ENCODE results near the gene PAPSS2.
A peak's percentile ranks its signal among the peaks of the same experiment; 100 is the strongest.
"Not testable (repeated sequence)": the region's sequence is repeated elsewhere in the genome, so short reads cannot be mapped to it uniquely, and the experiment has no call there.

PAPSS2 gene

DNA sequence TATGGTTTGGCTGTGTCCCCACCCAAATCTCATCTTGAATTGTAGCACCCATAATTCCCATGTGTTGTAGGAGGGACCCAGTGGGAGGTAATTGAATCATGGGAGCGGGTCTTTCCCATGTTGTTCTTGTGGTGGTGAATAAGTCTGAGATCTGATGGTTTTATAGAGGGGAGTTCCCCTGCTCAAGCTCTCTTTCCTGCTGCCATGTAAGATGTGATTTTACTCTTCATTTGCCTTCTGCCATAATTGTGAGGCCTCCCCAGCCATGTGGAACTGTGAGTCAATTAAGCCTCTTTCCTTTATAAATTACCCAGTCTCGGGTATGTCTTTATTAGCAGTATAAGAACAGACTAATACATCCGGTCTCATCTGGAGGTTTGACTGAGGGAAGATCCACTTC lies 15.2 kb upstream of the PAPSS2 start:
- H3K9me3 ChIP-seq (ENCODE audit: control insufficient read depth, low read depth, low read length); H3K27ac ChIP-seq (ENCODE audit: low read length); H3K36me3 ChIP-seq (ENCODE audit: control insufficient read depth, low read depth, low read length); H3K9ac ChIP-seq (ENCODE audit: low read length); H3K4me1 ChIP-seq (ENCODE audit: control insufficient read depth, low read depth, low read length); H3K27me3 ChIP-seq (ENCODE audit: control insufficient read depth, insufficient read depth, low read length); H3K4me3 ChIP-seq (ENCODE audit: low read length): not testable (repeated sequence)

DNA sequence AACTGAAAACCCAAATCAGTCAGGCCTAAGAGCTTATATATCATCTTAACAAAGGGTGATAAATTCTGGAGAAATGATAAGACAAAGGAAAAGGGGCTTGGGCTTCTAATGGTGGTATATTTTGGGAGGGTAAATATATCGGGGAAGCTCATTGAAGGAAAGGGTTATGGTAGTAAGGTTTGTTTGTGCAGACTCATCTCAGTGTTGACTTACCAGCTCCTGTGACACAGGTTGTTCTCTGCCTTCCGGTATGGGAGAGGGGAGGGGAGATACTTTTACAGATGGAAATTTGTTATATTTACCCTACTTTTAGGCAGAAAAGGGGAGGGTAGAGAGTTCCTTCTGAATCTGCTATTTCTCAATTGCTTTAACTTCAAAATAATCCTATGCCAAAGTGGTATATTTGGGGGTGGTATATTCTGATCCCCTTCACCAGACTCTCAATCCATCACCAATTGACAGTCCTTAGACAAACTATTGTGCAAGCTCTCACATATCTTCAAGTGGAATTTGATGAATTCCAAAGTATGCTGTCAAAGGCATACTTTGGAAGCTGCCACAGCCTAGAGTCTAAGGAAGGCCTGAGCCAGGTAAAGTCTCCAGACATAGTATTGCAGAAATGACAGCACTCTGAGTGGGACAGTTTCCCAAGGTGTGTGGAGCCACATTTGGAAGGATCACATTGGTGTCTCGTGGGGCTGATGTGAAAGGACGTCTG lies 13.3 kb upstream of the PAPSS2 start:
- no peaks in the 10 kb centered on the region for H3K27me3 ChIP-seq (ENCODE audit: control insufficient read depth, insufficient read depth, low read length)
- no peaks in the 10 kb centered on the region for H3K36me3 ChIP-seq (ENCODE audit: control insufficient read depth, low read depth, low read length)
- H3K27ac ChIP-seq (ENCODE audit: low read length): no peak overlapping the region

DNA sequence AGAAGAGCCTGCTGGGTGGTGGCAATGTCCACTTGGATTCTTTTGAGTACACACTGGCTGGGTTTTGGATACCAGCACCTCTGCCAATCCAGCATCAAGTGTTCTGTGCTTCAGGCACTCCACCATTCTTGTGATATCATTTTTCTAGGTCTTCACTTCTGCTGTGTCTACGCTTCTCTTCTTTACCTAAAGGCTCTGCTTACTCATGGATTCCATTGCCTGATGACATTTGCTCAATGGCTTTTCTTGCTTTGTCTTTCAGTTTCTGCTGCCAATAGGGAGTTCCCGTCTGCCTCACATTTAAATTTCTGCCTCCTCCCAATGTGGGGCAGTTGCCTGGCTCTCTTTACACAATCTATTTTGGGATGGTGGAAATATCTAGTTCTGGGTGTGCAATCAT lies 12.7 kb upstream of the PAPSS2 start:
- Histone ChIP-seq H3K9ac (ENCODE audit: low read length) (no peak overlapping the region), H3K27ac (ENCODE audit: low read length) (no peak overlapping the region), H3K4me1 (ENCODE audit: control insufficient read depth, low read depth, low read length) (peaks cover 12% of the 10 kb centered on the region), H3K9me3 (ENCODE audit: control insufficient read depth, low read depth, low read length) (no peaks in the 10 kb centered on the region), H3K36me3 (ENCODE audit: control insufficient read depth, low read depth, low read length) (no peaks in the 10 kb centered on the region), H3K4me3 (ENCODE audit: low read length) (no peak overlapping the region), H3K27me3 (ENCODE audit: control insufficient read depth, insufficient read depth, low read length) (no peaks in the 10 kb centered on the region)

More for the DNA sequence above, 13.3 kb upstream of the PAPSS2 start:
- Histone ChIP-seq H3K9ac (ENCODE audit: low read length) (no peak overlapping the region), H3K4me1 (ENCODE audit: control insufficient read depth, low read depth, low read length) (peaks cover 6% of the 10 kb centered on the region), H3K9me3 (ENCODE audit: control insufficient read depth, low read depth, low read length) (no peaks in the 10 kb centered on the region), H3K4me3 (ENCODE audit: low read length) (no peak overlapping the region)

DNA sequence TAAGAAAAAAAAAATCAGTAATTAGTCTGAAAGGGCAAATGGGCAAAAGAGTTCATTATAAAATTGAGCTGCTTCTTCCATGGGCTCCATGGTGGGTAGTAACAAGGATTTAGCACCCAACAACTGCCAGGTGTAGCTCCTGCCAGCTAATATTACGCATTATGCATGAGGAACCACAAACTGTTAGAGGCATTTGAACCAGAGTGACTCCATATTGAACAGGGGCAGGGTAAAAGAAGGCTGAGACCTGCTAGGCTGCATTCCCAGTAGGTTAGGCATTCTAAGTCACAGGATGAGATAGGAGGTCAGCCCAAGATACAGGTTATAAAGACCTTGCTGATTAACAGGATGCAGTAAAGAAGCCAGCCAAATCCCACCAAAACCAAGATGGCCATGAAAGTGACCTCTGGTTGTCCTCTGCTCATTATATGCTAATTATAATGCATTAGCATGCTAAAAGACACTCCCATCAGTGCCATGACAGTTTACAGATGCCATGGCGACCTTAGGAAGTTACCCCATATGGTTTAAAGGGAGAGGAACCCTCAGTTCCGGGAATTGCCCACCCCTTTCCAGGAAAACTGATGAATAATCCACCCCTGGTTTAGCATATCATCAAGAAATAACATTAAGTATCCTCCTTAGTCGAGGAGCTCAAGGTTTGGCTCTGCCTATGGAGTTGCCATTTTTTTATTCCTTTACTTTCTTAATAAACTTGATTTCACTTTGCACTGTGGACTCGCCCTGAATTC lies 8.7 kb upstream of the PAPSS2 start:
- Histone ChIP-seq H3K27ac (ENCODE audit: low read length) (peak overlapping the region; percentile 82), H3K4me1 (ENCODE audit: control insufficient read depth, low read depth, low read length) (peaks cover 23% of the 10 kb centered on the region), H3K9ac (ENCODE audit: low read length) (no peak overlapping the region)

DNA sequence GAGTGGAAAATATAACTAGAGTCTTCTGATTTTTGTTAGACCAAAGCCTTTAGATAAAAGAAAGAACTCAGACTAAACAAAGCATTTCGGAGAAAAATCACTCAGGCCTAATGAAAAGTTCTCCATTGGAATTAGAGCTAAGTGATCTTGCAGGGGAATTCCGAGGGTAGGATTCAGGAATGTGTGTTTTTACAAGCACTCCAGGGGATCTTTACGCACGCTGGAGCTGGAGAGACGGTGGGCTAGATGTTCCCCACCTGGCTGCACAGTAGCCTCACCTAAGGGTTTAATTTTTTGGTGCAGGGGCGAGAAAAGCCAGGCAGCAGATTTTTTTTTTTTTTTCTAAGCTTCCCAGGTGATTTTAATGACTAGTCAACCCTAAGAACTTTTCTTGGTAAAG lies 7.9 kb upstream of the PAPSS2 start:
- Histone ChIP-seq H3K4me3 (ENCODE audit: low read length) (peak overlapping the region; percentile 14), H3K9me3 (ENCODE audit: control insufficient read depth, low read depth, low read length) (no peaks in the 10 kb centered on the region), H3K4me1 (ENCODE audit: control insufficient read depth, low read depth, low read length) (peaks cover 23% of the 10 kb centered on the region), H3K36me3 (ENCODE audit: control insufficient read depth, low read depth, low read length) (no peaks in the 10 kb centered on the region), H3K9ac (ENCODE audit: low read length) (peak overlapping the region; percentile 16), H3K27ac (ENCODE audit: low read length) (peak overlapping the region; percentile 82), H3K27me3 (ENCODE audit: control insufficient read depth, insufficient read depth, low read length) (no peaks in the 10 kb centered on the region)

More for the DNA sequence above, 8.7 kb upstream of the PAPSS2 start:
- Histone ChIP-seq H3K27me3 (ENCODE audit: control insufficient read depth, insufficient read depth, low read length) (no peaks in the 10 kb centered on the region), H3K9me3 (ENCODE audit: control insufficient read depth, low read depth, low read length) (no peaks in the 10 kb centered on the region), H3K36me3 (ENCODE audit: control insufficient read depth, low read depth, low read length) (no peaks in the 10 kb centered on the region), H3K4me3 (ENCODE audit: low read length) (peak overlapping the region; percentile 14)

DNA sequence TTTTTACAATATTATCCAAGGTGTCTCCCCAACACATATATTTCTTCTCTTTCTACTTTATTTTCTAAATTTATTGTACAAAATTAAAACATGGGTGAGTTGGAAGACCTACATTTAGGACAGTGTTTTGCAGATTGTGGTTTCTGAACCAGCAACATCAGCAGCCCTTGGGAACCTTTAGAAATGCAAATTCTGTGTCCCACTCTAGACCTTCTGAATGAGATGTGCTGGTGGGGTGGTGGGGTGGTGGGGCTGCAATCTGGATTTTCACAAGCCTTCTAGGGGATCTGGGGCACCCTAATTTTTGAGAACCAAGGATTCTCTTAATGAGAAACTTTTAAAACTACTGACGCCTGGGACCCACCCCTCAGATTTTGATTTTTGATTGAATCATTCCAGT lies 7.4 kb upstream of the PAPSS2 start:
- Histone ChIP-seq H3K9me3 (ENCODE audit: control insufficient read depth, low read depth, low read length) (no peaks in the 10 kb centered on the region), H3K27ac (ENCODE audit: low read length) (peak overlapping the region; percentile 82), H3K36me3 (ENCODE audit: control insufficient read depth, low read depth, low read length) (no peaks in the 10 kb centered on the region), H3K9ac (ENCODE audit: low read length) (peak overlapping the region; percentile 16), H3K4me1 (ENCODE audit: control insufficient read depth, low read depth, low read length) (peaks cover 23% of the 10 kb centered on the region), H3K4me3 (ENCODE audit: low read length) (peak overlapping the region; percentile 14), H3K27me3 (ENCODE audit: control insufficient read depth, insufficient read depth, low read length) (no peaks in the 10 kb centered on the region)

DNA sequence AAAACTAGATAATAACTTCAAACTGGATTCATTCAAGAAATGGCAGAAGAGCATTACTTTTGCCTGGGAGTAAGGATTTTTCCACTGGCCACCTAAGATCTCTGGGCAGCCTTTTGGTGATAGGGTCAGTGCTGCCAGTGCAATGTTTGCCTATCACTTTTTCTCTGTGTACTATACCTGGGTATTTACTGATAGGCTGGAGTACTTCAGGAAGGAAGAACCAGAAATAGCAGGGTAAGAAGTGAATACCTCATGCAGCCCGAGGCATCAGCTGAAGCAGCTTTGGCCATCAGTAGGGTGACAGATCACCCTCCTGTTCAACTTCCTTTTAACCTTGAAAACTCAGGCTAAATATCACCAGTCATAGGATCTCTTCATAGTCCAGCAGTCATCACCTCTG lies 5.5 kb upstream of the PAPSS2 start:
- Histone ChIP-seq H3K27me3 (ENCODE audit: control insufficient read depth, insufficient read depth, low read length) (no peaks in the 10 kb centered on the region), H3K4me3 (ENCODE audit: low read length) (no peak overlapping the region), H3K36me3 (ENCODE audit: control insufficient read depth, low read depth, low read length) (no peaks in the 10 kb centered on the region), H3K27ac (ENCODE audit: low read length) (no peak overlapping the region), H3K4me1 (ENCODE audit: control insufficient read depth, low read depth, low read length) (peaks cover 31% of the 10 kb centered on the region), H3K9me3 (ENCODE audit: control insufficient read depth, low read depth, low read length) (no peaks in the 10 kb centered on the region), H3K9ac (ENCODE audit: low read length) (no peak overlapping the region)

DNA sequence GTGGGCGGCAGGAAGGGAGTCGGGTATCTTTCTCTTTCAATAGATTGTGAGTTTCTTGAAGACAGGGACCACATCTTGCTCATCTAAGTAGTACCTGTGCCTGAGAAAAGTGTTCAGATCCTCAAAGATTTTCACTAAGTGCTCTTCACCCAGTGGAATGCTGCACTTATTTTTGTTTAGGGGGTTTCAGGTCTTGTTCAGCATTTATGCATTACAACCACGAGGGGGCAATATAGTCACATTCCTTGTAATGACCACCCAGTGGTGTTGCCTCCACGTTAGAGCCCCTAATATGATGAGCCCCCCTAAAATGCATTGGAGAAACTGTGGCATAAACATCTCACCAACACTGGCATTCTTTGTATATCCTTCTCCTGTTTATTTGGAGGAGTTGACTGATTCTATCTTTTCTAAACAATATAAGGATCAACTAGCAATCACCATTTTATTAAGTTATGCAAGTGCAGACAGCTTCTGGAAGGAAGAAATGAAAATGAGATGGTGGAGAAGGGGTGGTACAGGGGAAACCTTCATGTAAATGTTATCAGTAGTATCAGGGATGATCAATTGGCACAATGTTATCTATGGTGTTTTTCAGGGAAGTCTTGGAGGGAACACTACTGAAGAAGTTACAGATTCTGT lies 3.1 kb upstream of the PAPSS2 start:
- Histone ChIP-seq H3K4me3 (ENCODE audit: low read length) (no peak overlapping the region), H3K9ac (ENCODE audit: low read length) (no peak overlapping the region), H3K27me3 (ENCODE audit: control insufficient read depth, insufficient read depth, low read length) (no peaks in the 10 kb centered on the region), H3K9me3 (ENCODE audit: control insufficient read depth, low read depth, low read length) (no peaks in the 10 kb centered on the region), H3K27ac (ENCODE audit: low read length) (no peak overlapping the region), H3K4me1 (ENCODE audit: control insufficient read depth, low read depth, low read length) (peaks cover 30% of the 10 kb centered on the region), H3K36me3 (ENCODE audit: control insufficient read depth, low read depth, low read length) (no peaks in the 10 kb centered on the region)

DNA sequence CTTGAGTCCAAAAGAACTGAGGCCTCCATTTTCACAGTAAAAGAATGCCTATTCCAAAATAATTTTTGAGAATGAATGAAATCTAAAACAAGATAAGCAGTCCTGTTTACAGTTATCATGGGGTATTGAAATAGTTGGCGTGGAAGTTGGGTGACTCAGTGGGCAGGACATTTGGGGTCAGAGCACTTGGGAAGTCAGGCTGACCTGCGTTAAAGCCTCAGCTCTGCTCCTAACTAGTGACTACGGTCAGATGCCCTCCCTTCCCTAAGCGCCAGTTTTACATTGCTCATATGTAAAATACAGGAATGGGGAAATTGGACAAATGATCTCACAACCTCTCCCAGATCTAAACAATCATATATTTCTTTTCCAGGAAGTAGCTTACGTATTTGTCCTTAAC lies 2.3 kb upstream of the PAPSS2 start:
- no peak overlapping the region for H3K4me3 ChIP-seq (ENCODE audit: low read length)
- no peaks in the 10 kb centered on the region for H3K9me3 ChIP-seq (ENCODE audit: control insufficient read depth, low read depth, low read length)
- no peak overlapping the region for H3K9ac ChIP-seq (ENCODE audit: low read length)
- H3K27ac ChIP-seq (ENCODE audit: low read length): no peak overlapping the region
- H3K36me3 ChIP-seq (ENCODE audit: control insufficient read depth, low read depth, low read length): no peaks in the 10 kb centered on the region
- no peaks in the 10 kb centered on the region for H3K27me3 ChIP-seq (ENCODE audit: control insufficient read depth, insufficient read depth, low read length)
- peaks cover 30% of the 10 kb centered on the region for H3K4me1 ChIP-seq (ENCODE audit: control insufficient read depth, low read depth, low read length)

DNA sequence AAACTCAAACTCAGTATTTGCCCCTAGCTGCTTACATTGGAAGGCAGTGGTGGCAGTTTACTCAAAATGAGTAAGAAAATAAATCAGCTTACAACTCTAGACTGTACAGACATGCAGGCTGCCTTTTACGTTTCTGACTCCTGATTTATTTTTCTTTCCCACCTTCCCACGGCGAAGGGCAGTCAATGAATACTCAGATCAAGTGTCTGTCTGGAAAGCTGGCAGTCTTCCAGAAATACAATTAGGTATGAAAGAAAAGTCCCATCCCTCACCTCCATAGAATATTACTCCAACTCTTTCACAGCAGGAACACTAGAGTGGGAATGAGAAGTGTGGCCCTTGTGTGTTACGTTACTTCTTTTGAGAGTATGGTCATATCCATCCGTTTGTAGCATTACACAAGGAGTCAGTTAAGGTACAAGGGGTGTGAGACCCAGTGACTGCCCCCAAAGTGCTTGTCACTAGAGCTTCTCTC lies 1.3 kb upstream of the PAPSS2 start:
- H3K36me3 ChIP-seq (ENCODE audit: control insufficient read depth, low read depth, low read length): no peaks in the 10 kb centered on the region
- no peak overlapping the region for H3K27ac ChIP-seq (ENCODE audit: low read length)
- no peaks in the 10 kb centered on the region for H3K27me3 ChIP-seq (ENCODE audit: control insufficient read depth, insufficient read depth, low read length)
- H3K4me1 ChIP-seq (ENCODE audit: control insufficient read depth, low read depth, low read length): peaks cover 27% of the 10 kb centered on the region
- peak overlapping the region; percentile 93 for H3K4me3 ChIP-seq (ENCODE audit: low read length)
- no peak overlapping the region for H3K9ac ChIP-seq (ENCODE audit: low read length)
- no peaks in the 10 kb centered on the region for H3K9me3 ChIP-seq (ENCODE audit: control insufficient read depth, low read depth, low read length)

DNA sequence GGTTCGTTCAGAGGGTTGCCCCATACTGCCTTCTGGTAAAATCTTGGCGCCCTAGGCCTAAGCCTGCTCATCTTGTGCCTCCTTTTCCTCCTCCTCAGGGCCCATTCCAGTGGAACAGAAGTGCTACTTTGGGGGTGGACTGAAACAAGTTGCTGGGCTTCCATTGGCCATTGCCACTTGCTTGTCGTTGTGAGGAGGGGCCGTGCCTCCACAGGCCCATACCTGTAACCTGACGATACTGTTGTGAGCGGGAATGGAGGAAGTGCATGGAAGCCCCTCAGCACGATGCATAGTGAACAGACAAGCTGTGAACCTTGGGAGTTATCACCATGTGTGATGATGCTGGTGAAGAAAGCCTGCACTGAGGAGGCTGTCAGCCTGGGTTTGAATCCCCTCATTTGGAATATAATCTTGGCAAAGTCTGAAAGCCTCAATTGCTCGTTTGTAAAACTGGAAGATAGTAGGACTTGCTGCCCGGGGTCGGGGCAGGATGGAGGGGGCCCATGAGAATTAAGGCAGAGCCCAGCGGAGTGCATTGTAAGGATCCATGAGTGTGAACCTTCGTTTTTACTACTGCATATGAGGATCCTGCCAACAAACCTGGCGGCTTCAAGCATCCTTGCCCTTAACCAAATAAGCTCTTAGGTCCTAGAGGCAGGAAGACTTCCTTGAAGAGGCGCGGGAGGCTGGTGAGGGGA lies 671 bp upstream of the PAPSS2 start:
- Histone ChIP-seq H3K36me3 (ENCODE audit: control insufficient read depth, low read depth, low read length) (no peaks in the 10 kb centered on the region), H3K27me3 (ENCODE audit: control insufficient read depth, insufficient read depth, low read length) (no peaks in the 10 kb centered on the region), H3K27ac (ENCODE audit: low read length) (no peak overlapping the region), H3K9me3 (ENCODE audit: control insufficient read depth, low read depth, low read length) (no peaks in the 10 kb centered on the region), H3K4me1 (ENCODE audit: control insufficient read depth, low read depth, low read length) (peaks cover 27% of the 10 kb centered on the region), H3K9ac (ENCODE audit: low read length) (no peak overlapping the region), H3K4me3 (ENCODE audit: low read length) (peak overlapping the region; percentile 93)
